ENCODE measurements around the gene HS2ST1. TPM values are rescaled to one million over a fixed set of nuclear protein-coding genes. Genes with fewer than 3 reads are reported as not detected.

The HS2ST1 gene
- polyA plus RNA-seq, 3 donors = 2.6 to 6.0 (median 4.2) TPM

DNA sequence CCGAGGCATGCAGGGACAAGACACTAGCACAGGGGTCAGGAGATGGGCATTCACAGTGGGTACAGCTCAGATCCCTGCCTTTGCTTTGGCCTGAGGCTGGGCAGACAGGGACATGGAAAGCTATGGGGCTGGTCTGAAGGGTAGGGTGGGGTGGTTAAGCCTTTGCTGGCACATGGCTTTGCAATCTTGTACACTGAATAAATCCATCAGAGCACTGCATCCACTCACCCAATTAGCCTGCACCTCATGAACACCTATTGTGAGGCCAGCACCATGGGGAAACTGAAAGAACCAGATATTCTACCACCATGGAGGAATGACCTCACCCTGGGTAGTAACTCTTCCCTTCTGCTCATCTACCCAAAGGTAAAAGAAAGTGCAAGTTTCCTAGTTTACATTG is 214.6 kb downstream of the HS2ST1 start:
- no peak overlapping the region for H2AFZ ChIP-seq (ENCODE audit: insufficient read depth, low read depth, low read length, poor library complexity, severe bottlenecking)
- intact Hi-C loops (cut with micrococcal nuclease) = no loop called here
- H3K4me3 Mint-ChIP-seq = no peak overlapping the region
- H3K9me3 ChIP-seq (replicated peaks in 1 of 2; ENCODE audit: control insufficient read depth in 1 of 2, insufficient read depth in 1 of 2, low read length in 2 of 2) = no peaks in the 10 kb centered on the region
- no peak for TF ChIP-seq CTCF (IDR thresholded peaks at IDR 0.05)
- DNase-seq = no peak
- H3K79me2 ChIP-seq (ENCODE audit: insufficient read depth, low read length) = no peaks in the 10 kb centered on the region
- no peaks in the 10 kb centered on the region for H3K36me3 ChIP-seq (replicated peaks in 1 of 2; ENCODE audit: control insufficient read depth in 1 of 2, insufficient read depth in 2 of 2, low read length in 2 of 2)
- H3K4me1 Mint-ChIP-seq = peaks cover 22% of the 10 kb centered on the region
- no peak overlapping the region for H3K27ac ChIP-seq (ENCODE audit: low read depth in 1 of 2, low read length in 2 of 2)
- no peak overlapping the region for H3K4me2 ChIP-seq (replicated peaks; ENCODE audit: extremely low read depth, low read length, poor library complexity, severe bottlenecking)
- no peaks in the 10 kb centered on the region for H4K20me1 ChIP-seq (ENCODE audit: insufficient read depth, low read length)
- WGBS (ENCODE audit: insufficient coverage) = 100% methylated on average over 1 of the region's 1 CpG
- H3K27me3 ChIP-seq (ENCODE audit: control insufficient read depth in 2 of 2, insufficient read depth in 2 of 2, low read length in 2 of 2) = peaks cover 0 to 4% of the 10 kb centered on the region in 2 donors
- peaks cover 6 to 11% of the 10 kb centered on the region in 2 donors for H3K4me1 ChIP-seq (ENCODE audit: control insufficient read depth in 1 of 2, insufficient read depth in 2 of 2, low read length in 2 of 2)
- H3K9me3 Mint-ChIP-seq = peaks cover 0 to 3% (median 0%) of the 10 kb centered on the region in 7 donors
- no peaks in the 10 kb centered on the region for H3K36me3 Mint-ChIP-seq
- no peak overlapping the region for H3K4me3 ChIP-seq (replicated peaks in 1 of 3; ENCODE audit: low read depth in 2 of 3, low read length in 3 of 3)
- H3K27me3 Mint-ChIP-seq (ENCODE audit: low read depth in 3 of 3) = peaks cover 2 to 6% (median 3%) of the 10 kb centered on the region in 3 donors
- H3K27ac Mint-ChIP-seq = no peak overlapping the region
- H3K9ac ChIP-seq (ENCODE audit: insufficient read depth, low read length, poor library complexity, severe bottlenecking) = no peak overlapping the region

DNA sequence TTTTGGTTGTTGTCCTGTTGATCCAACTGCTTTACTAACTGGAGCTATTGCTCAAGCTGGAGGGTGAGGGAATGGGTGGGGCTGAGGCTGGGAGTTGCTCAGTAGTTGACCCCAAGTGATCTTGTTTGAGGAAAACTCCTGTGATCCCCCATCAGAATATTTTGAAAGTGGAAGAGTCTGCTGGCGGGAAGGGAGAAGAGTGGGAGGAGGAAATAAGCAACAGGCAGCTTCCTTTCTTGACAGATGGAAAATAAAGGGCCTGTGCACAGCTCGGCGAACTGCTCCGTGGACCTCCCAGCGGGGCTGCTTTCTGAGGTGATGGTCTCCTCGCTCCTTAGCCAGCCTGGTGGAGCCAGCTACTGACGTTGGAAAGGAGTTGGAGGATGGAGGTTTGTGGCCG is 215.2 kb downstream of the HS2ST1 start:
- Histone ChIP-seq H3K4me1 (ENCODE audit: control insufficient read depth in 1 of 2, insufficient read depth in 2 of 2, low read length in 2 of 2) (peaks cover 6 to 11% of the 10 kb centered on the region in 2 donors), H3K4me2 (replicated peaks; ENCODE audit: extremely low read depth, low read length, poor library complexity, severe bottlenecking) (no peak overlapping the region), H2AFZ (ENCODE audit: insufficient read depth, low read depth, low read length, poor library complexity, severe bottlenecking) (no peak overlapping the region), H4K20me1 (ENCODE audit: insufficient read depth, low read length) (no peaks in the 10 kb centered on the region), H3K9me3 (replicated peaks in 1 of 2; ENCODE audit: control insufficient read depth in 1 of 2, insufficient read depth in 1 of 2, low read length in 2 of 2) (no peaks in the 10 kb centered on the region), H3K27me3 (ENCODE audit: control insufficient read depth in 2 of 2, insufficient read depth in 2 of 2, low read length in 2 of 2) (peaks cover 0 to 4% of the 10 kb centered on the region in 2 donors), H3K4me3 (replicated peaks in 1 of 3; ENCODE audit: low read depth in 2 of 3, low read length in 3 of 3) (no peak overlapping the region), H3K27ac (ENCODE audit: low read depth in 1 of 2, low read length in 2 of 2) (no peak overlapping the region), H3K9ac (ENCODE audit: insufficient read depth, low read length, poor library complexity, severe bottlenecking) (no peak overlapping the region), H3K79me2 (ENCODE audit: insufficient read depth, low read length) (no peaks in the 10 kb centered on the region), H3K36me3 (replicated peaks in 1 of 2; ENCODE audit: control insufficient read depth in 1 of 2, insufficient read depth in 2 of 2, low read length in 2 of 2) (no peaks in the 10 kb centered on the region)
- Mint-ChIP-seq H3K9me3 (peaks cover 0 to 3% (median 0%) of the 10 kb centered on the region in 7 donors), H3K4me1 (peaks cover 20% of the 10 kb centered on the region), H3K4me3 (no peak overlapping the region), H3K36me3 (no peaks in the 10 kb centered on the region), H3K27me3 (ENCODE audit: low read depth in 3 of 3) (peaks cover 2 to 6% (median 3%) of the 10 kb centered on the region in 3 donors), H3K27ac (peak overlapping the region in 1 of 7 donors; percentile 50)
- 52% methylated on average over 5 of the region's 8 CpGs for WGBS (ENCODE audit: insufficient coverage)
- no peak for DNase-seq
- intact Hi-C loops (cut with micrococcal nuclease) = loop anchor here (5.0 to 10.0 kb wide), 2 partner anchors 823 to 825 kb away; no protein-coding TSS in a partner anchor
- TF ChIP-seq CTCF (IDR thresholded peaks at IDR 0.05) = no peak

Measured in CD14-positive monocyte (primary cell).